Stimulated activated CD4-positive, alpha-beta T cell treated with anti-CD3 and anti-CD28 coated beads, Interleukin-4, amount 100 ng/mL, for 1 hour (primary cell): Measurements from ENCODE around the gene URB2.
"Not testable (repeated sequence)": the region's sequence is repeated elsewhere in the genome, so short reads cannot be mapped to it uniquely, and the experiment has no call there.

ENCODE experiments used
- DNase-seq: peaks from one replicate; pipeline ENCODE4 v3.0.0-alpha.2; 2020

URB2 gene

GRCh38 chr1:229696385-229696784, 70.3 kb downstream of the URB2 start:
- DNase-seq = no peak

GRCh38 chr1:229699613-229700267, 73.7 kb downstream of the URB2 start:
- no peak for DNase-seq

GRCh38 chr1:229704157-229704556, 78.1 kb downstream of the URB2 start:
- DNase-seq = no peak

- DNase-seq = not testable (repeated sequence)
These were observed 79.1 kb downstream of the URB2 start for GRCh38 chr1:229705152-229705551.

GRCh38 chr1:229707127-229707526, 81.1 kb downstream of the URB2 start:
- not testable (repeated sequence) for DNase-seq

- no peak for DNase-seq
These were observed 83.5 kb downstream of the URB2 start for GRCh38 chr1:229709500-229710013.
